Stimulated activated CD4-positive, alpha-beta T cell treated with anti-CD3 and anti-CD28 coated beads, Interleukin-1b, Interleukin-23, amount 100 ng/mL, for 1 hour (primary cell): Measurements from ENCODE around the gene PSMG2.
"Not testable (repeated sequence)": the region's sequence is repeated elsewhere in the genome, so short reads cannot be mapped to it uniquely, and the experiment has no call there.

Source experiments
- DNase-seq, 2 donors: peaks; one replicate each; pipeline ENCODE4 v3.0.0-alpha.2; 2020; ENCODE audit warnings: low read depth in 2 of 2

PSMG2 gene

DNA sequence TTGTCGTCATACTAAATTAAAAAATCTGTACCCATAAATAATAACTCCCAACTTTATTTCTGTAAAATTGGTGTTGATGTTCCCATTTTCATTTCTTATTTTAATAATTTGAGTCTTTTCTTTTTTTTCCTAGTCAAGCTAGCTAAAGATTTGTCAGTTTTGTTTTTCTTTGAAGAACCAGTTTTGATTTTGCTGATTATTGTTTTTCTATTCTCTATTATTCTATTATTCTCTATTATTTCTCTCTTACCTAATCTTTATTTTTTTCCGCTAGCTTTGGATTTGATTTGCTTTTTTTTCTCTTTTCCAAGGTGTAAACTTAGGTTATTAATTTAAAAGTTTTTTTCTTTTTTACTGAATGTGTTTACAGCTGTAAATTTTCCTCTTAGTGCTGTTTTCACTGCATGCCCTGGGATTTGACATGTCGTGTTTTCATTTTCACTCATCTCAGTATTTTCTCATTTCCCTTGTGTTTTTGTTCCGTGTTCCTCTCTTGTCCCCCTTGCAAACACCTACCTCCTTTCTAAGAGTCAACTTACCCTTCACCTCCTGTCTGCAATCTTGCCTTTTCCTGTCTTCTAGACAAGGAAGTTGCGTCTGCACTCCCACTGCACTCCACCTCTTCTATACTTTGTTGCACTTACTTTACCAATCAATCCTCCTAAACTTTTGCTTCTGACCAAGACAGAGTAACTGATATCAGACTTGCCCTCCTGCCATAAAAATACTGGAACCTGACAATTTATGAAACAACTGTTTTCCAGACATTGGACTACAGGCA is 18.8 kb downstream of the PSMG2 start:
- DNase-seq, result no peak

DNA sequence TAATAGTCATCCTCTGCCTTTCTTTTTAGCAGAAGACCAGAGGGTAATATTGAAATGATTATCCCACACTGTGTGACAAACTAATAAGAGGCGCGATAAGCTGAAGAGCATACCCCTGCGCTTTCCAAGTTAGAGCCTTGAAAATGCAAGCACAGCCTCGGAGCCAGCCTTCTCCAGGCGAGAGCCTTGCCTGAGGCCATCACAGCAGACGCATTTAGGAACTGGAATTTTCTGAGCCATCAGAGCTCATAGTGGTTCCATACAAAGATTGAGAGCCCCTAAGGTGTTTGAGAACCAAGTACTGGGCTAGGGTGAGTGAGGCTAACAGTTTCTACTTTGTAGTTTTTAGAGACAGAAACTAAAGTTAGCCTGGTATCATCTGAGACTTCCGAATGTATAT is 19.9 kb downstream of the PSMG2 start:
- DNase-seq, result no peak

DNA sequence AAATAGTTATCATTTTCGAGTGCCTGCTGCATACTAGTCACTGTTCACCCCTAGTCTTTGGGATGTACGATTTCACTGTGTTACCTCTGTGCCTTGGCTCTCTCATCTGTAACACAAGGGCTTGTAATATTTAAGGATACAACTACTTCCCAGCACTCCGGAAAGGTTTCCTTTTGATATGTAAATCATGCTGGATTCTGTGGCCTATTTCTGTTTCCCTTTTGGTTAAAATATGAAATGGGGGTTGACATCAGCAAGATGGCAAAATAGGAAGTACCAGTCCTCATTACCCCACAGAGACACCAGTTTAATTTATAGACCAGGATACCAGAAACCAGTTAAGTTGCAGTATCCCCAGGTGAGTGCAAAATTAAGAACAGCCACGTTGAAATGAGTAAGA is 23.5 kb downstream of the PSMG2 start:
- DNase-seq, result no peak

DNA sequence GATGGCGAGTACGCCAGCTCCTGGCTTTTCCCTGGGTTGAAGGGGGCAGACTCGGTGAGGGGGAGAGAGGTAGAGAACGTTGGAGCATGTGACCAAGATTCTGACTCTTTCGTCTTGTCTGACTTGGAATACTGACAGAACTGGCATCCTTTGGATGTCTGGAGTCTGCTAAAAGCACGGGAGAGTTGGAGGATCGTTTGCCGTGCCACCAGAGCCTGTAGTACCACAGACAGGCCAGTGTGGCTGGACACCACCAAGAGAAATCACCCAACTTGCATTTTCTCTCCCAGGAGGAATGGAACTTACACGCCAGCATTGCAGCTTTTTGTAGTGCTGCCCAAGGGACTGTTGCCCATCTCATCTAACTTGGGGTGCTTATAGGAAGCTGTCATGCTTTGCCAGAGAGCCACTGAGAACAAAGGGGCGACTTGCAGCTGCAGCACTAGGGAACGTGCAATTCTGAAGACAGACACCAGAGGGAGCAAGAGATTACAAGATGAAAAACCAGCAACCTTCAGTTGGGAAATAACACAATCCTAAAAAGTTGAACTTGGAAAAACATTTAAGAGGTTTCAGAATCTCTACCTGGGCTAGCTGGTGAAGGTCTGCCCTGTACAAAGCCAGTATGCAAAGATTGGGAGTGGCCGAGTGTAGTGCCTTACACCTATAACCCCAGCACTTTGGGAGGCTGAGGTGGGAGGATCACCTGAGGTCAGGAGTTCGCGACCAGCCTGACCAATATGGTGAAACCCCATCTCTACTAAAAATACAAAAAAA is 24.1 kb downstream of the PSMG2 start:
- DNase-seq, result peak; percentile 23 to 25

DNA sequence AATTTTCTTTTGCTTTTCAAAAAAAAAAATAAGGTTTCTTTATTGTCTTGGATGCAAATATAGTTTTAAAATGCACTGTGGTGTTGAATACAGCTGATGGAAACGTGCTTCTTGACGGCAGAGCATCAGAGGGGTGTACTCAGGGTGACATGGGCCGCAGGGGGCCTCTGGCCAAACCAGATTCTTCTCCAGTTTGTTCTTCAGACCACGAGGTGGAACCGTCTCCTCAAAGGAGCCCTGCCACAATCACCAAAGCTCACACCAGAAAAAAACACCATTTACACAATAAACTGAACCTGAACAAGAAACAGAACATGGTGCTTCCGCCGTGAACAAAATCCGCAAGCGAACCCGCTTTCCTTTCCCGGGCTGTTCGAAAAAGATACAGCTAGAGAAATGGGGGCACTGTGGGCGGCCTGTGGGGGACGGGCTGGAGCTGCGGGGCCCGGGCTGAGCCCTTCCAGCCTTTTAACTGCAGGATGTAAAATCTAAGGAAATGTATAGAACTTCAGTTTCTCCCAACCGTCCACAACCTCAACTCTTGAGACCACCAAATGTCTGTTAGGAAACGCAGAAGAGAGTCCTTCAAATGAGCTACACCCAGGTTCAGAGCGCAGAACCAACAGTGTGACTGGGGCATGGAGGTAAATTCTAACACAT is 34.5 kb downstream of the PSMG2 start:
- no peak for DNase-seq

DNA sequence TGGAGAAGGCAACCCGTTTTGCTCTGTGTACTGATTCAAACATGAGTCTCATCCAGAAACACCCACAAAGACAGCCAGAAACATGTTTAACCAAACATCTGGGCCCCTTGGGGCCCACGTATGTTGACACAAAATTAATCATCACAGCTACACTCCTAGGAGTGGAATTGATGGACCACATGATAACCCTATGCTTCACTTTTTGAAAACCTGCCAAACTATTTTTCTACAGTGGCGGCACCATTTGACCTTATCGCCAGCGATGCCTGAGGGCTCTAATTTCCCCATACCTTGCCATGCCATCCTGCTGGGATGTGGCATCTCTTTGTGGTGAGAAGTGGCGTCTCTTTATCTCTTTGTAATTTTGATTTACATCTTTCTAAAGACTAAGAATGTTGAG is 38.5 kb downstream of the PSMG2 start:
- no peak for DNase-seq

DNA sequence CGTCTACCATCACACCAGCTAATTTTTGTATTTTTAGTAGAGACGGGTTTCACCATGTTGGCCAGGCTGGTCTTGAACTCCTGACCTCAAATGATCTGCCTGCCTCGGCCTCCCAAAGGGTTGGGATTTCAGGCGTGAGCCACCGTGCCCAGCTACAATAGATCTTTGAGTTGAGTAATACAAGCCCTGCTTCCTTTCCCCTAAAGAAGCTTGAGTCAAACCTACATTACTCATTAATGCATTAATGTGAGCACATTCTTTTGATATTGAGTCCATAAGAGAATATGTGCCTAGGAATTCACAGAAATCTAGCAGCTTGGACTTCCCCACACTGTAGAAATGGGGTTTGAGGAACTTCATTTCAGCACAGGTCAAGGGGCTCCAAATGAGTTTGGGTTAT is 39.6 kb downstream of the PSMG2 start:
- no peak for DNase-seq

DNA sequence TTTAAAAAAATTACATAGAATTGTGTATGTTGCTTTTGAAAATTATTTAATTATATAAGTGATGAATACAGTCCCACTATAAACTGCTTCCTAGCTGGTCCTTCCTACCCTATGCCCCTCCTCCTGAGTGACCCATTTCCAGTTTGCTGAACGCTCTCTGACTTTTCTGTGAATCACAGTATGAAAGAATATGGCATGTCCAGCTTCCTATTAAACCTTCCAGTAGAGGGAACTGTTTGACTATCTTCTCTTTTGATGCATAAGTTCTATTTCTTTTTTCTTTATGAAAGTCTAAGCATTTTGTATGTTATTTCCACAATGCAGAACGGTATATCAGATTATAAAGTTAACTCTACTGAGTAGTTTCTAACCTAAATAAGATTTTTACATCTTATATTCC is 41.3 kb downstream of the PSMG2 start:
- DNase-seq, result no peak

DNA sequence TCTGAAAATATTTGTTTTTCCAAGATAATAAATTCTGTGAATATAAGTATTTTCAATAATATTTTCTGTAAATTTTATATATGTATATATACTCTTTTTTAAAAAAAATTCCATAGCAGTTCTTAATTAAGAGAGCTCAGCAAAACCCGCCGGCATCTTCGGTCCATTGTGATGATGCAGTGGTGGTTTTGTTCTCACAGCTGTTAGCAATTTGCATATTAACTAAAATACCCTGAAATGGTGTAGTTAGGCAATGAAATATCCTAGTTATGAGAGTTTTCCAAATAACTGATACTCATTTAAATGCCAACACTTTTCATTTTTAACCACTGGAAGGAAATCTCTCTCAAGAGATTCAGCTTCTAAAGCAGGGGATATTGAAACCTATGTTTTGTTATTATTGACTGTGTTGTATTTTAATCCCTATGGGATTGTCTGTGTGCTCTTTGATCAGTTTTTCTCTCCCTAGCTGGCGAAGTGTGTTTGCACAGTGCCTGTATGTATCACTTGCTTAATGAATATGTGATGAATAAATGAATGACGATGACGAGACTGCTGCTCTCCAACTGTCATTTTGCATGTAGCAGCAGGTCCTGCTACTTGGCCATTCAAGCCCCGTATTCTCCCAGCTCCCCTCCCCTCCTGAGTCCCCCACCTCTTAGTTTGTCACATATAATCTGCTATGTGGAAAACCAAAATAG is 42.4 kb downstream of the PSMG2 start:
- DNase-seq, result no peak

DNA sequence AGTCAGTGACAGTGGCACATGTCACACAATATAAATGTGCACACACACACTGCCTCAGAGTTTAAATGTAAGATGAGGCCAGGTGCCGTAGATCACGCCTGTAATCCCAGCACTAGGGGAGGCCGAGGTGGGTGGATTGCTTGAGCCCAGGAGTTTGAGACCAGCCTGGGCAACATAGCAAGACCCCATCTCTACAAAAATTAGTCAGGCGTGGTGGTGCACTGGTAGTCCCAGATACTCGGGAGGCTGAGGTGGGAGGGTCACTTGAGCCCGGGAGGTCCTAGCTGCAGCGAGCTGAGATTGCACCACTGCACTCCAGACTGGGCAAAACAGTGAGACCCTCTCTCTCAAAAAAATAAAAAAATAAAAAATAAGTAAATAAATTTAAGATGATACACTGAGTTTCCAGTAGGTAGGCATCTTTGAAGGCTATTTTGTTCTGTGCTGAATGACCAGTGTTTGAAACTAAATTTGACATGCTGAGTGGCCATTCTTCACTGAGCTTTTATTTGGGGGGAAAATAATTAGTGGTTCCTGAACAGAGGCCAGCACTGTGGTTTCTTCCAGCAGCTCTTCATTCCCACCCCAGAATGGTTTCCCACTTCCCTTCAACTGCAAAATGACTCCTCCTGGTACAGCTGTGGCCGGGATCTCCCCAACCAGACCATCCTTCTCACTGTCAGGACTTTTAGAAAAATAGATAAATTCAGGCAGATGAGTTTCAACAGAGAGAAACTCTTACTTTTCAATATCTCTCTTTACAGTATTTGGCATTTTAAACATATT is 44.9 kb downstream of the PSMG2 start:
- DNase-seq, result no peak

DNA sequence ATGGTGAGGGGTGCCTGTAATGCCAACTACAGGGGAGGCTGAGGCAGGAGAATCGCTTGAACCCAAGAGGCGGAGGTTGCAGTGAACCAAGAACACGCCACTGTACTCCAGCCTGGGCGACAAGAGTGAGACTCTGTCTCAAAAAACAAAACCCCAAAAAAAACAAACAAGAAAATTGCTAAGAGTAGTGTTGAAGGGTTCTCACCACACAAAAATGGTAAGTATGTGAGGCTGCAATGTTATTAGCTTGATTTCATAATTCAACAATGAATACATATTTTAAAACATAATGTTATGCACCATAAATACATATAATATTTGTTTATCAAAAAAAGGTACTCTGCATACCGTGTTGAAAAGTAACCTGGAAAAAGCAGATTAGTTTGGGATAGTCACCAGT is 45.8 kb downstream of the PSMG2 start:
- DNase-seq, result no peak

DNA sequence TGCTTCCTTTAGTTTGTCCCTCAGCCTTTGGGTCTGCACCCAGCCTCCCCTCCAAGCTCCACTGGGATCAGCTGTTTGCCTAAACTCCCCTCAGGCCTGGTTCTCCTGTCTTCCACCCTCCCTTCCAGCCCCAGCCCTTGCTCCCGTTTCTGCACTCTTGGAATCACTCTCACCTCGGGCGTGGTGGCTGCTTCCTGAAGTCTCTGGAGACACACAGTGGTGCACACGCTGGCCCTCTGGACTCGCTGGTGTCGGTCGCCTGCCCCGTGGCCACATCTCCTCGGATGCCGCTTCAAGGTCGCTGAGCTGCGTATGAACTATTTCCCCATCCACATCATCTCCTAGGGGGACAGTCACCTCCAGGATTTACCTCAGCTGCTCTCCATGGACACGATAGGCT is 46.3 kb downstream of the PSMG2 start:
- no peak for DNase-seq

DNA sequence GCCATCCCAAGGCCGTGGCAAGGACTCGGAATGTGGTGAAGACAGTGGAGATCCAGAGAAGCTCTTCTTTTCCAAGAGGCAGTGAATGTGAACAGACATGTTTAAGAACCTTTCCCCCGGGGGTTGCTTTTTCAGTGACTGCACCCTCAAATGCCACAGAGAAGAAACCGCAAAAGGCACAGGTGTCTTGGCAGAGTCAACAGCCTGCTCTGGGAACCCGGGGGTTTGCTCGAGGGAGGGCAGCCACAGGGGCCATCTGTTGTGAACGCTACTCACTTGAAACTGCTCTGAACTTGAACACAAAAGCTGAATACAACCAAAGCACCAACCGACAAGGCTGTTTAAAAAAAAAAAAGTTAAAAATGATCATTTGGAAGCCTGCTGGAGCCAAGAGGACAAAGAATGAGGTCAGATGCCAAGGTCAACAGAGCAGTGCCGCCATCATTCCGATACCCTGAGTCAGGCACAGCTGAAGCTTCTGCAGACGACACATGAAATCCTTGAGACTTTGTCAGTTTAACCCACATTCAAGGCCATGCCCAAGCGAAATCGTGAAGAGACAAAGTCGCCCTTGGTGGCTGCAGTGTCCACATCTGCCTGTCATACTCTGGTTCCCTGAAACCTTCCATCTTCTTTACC is 47.4 kb downstream of the PSMG2 start:
- no peak for DNase-seq

DNA sequence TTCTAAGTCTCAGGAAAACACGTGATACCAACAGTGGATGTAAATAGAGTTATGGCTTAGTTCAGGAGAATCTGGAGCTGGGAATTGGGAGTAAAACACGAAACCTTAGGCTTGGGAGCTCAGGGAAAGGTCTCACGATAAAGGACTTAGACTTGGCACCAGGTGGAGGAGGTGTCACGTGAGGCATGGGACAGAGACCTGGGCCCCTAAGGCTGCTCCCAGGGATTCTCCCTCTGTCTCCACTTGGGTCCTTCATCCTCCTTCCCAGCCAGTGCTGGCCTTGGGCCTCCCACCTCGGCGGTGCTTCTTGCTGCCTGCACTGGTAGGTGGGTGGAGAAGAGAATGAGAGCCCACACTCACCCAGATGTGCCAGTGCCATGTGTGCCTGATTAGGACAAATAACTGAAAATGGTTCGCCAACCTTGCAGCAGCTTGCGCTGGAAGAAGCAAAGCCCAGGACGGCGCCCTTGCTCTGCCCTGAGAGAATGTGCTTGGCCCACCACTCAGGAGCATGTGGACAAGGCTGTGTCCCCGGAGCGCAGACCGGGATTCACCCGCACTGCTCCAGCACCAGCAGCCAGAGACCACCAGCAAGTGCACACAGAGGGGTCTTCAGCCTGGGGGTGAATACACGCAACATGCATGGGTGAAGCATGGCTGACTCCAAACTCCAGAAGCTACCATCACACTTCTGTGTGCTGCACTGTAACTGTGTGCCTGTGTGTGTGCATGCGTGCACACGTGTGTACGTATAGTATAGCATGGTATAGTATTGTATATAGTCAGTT is 48.1 kb downstream of the PSMG2 start:
- DNase-seq, result no peak

DNA sequence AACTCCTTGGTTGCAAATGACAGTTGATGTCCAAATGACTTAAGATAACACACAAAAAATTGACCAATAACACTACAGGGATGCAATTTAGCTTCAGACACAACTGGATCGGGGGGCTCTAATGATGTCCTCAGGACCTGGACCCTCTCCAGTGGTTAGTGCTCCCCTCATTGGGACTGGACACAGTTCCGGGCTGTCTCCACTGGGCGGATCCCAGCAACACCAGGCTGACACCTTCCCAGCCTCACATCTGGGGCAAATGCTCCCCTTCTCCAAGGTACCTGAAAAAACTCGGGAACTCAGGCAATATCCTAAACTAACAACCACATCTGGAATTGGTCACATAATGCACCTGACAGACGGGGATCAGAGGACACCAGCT is 48.7 kb downstream of the PSMG2 start:
- DNase-seq, result no peak

DNA sequence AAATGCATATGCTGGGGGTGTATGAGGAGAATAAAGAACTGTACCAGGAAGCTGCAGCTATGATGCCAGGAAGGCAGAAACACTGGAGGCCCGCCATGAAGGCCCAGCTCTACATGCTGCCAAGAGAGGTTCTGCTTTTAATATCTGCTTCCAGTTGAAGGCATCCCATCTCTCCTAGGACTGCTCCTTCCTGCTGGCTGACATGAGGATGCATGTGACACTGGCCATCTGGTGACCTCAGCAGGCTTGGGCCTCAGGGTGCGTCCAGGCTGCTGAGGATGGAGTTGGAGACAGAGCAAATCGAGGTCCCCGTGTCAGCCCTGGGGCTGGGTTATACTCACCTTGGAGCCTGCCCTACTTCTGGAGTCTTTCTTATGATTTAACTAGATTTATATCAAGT is 49.0 kb downstream of the PSMG2 start:
- no peak for DNase-seq

DNA sequence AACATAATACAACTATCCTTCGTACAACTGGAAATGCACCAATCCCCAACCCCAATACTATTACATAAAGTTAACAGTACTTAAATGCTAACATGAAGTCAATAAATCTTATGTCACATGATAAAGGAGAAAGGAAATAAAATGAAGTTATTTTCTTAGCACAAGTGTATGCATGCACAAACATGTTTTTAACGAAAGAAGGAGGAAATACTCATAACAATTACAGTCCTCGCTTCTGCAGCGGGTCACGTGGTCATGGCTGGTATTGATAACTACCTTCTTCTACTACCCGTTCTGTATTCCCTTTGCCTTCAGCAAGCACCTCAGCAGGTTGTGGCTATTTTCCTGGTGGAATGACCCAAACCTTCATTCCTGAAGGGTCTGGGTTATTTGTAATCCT is 51.7 kb downstream of the PSMG2 start:
- no peak for DNase-seq

DNA sequence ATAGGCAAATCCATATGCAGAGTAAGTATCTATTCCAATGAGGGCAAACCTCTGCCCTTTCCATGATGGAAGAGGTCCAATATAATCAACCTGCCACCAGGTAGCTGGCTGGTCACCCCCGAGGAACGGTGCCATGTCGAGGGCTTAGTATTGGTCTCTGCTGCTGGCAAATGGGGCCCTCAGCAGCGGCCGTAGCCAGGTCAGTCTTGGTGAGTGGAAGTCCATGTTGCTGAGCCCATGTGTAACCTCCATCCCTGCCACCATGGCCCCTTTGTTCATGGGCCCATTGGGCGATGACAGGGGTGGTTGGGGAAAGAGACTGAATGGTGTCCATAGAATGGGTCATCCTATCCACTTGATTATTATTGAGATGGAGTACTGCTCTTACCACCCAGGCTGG is 52.8 kb downstream of the PSMG2 start:
- DNase-seq, result not testable (repeated sequence)

DNA sequence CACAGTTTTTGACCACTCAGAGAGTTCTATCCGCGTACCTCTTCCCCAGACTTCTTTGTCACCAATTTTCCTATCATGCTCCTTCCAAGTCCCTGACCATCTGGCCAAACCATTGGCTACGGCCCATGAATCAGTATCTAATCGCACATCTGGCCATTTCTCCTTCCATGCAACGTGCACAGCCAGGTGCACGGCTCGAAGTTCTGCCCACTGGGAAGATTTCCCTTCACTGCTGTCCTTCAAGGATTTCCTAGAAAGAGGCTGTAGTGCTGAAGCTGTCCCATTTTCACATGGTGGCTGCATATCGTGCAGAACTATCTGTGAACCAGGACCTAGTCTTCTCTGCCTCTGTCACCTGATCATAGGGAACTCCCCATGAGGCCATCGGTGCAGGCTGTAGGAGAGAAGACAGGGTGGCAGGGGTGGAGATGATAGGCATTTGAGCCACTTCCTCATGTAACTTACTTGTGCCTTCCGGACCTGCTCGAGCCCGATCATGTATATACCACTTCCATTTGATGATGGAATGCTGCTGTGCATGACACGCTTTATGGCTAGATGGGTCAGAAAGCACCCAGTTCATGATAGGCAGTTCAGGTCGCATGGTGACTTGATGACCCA is 53.9 kb downstream of the PSMG2 start:
- not testable (repeated sequence) for DNase-seq

DNA sequence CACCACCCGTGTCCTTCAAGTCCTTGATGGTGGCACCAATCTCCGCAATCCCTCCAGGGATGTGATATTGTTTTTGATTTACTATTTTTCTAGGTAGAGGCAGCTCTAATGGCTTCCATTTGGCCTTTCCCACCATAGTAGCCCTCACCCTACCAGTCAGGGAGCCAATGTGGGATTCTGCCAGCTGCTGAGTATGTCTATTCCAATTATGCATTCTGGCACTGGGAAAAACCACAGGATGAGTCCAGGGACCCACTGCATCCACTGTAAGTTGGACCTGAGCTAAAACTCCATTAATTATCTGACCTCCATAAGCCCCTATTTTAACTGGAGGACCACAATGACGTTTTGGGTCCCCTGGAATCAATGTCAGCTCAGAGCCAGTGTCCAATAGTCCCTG is 55.7 kb downstream of the PSMG2 start:
- DNase-seq, result not testable (repeated sequence)
